ENCODE data around the gene LAIR1. TPM values are rescaled to one million over a fixed set of nuclear protein-coding genes. Genes with fewer than 3 reads are reported as not detected.
"Not testable (repeated sequence)": the region's sequence is repeated elsewhere in the genome, so short reads cannot be mapped to it uniquely, and the experiment has no call there.

Gene LAIR1
- total RNA-seq, 1 donor from 2014 or later: 0.92 TPM

- no peaks in the 10 kb centered on the region for H3K9me3 Mint-ChIP-seq
- peaks cover 59% of the 10 kb centered on the region for H3K27me3 Mint-ChIP-seq (ENCODE audit: low read depth)
- no peak for DNase-seq (ENCODE audit: low spot score in 2 of 2, unreplicated experiment in 2 of 2)
- H3K27ac Mint-ChIP-seq: no peak overlapping the region
- H3K4me1 Mint-ChIP-seq: peaks cover 1% of the 10 kb centered on the region
- no peaks in the 10 kb centered on the region for H3K36me3 Mint-ChIP-seq
- TF ChIP-seq CTCF (IDR thresholded peaks at IDR 0.05; ENCODE audit: unreplicated experiment): no peak
- H3K4me3 Mint-ChIP-seq: peak overlapping the region; percentile 4
Observed at GRCh38 chr19:54387991-54388801, 23.5 kb upstream of the LAIR1 start.

- Mint-ChIP-seq H3K4me3 (no peak overlapping the region), H3K27me3 (ENCODE audit: low read depth) (peaks cover 42% of the 10 kb centered on the region), H3K36me3 (no peaks in the 10 kb centered on the region), H3K4me1 (no peaks in the 10 kb centered on the region), H3K27ac (no peak overlapping the region), H3K9me3 (peaks cover 4% of the 10 kb centered on the region)
- no peak for TF ChIP-seq CTCF (IDR thresholded peaks at IDR 0.05; ENCODE audit: unreplicated experiment)
- DNase-seq (ENCODE audit: low spot score in 2 of 2, unreplicated experiment in 2 of 2): no peak
Observed at GRCh38 chr19:54383330-54383729, 18.6 kb upstream of the LAIR1 start.

GRCh38 chr19:54382041-54382440 is 17.3 kb upstream of the LAIR1 start:
- not testable (repeated sequence) for H3K4me3 Mint-ChIP-seq; DNase-seq (ENCODE audit: low spot score in 2 of 2, unreplicated experiment in 2 of 2); H3K9me3 Mint-ChIP-seq; H3K36me3 Mint-ChIP-seq; H3K27ac Mint-ChIP-seq; H3K4me1 Mint-ChIP-seq
- peaks cover 32% of the 10 kb centered on the region for H3K27me3 Mint-ChIP-seq (ENCODE audit: low read depth)

- peaks cover 34% of the 10 kb centered on the region for H3K27me3 Mint-ChIP-seq (ENCODE audit: low read depth)
- peaks cover 4% of the 10 kb centered on the region for H3K9me3 Mint-ChIP-seq
- H3K4me1 Mint-ChIP-seq: no peaks in the 10 kb centered on the region
- no peaks in the 10 kb centered on the region for H3K36me3 Mint-ChIP-seq
- DNase-seq (ENCODE audit: low spot score in 2 of 2, unreplicated experiment in 2 of 2): no peak
- no peak overlapping the region for H3K27ac Mint-ChIP-seq
- no peak for TF ChIP-seq CTCF (IDR thresholded peaks at IDR 0.05; ENCODE audit: unreplicated experiment)
- no peak overlapping the region for H3K4me3 Mint-ChIP-seq
Observed at GRCh38 chr19:54380897-54381296, 16.2 kb upstream of the LAIR1 start.

GRCh38 chr19:54379187-54379678 is 14.5 kb upstream of the LAIR1 start:
- Mint-ChIP-seq H3K4me3 (no peak overlapping the region), H3K9me3 (peaks cover 4% of the 10 kb centered on the region), H3K4me1 (no peaks in the 10 kb centered on the region), H3K27ac (no peak overlapping the region), H3K27me3 (ENCODE audit: low read depth) (peaks cover 23% of the 10 kb centered on the region), H3K36me3 (no peaks in the 10 kb centered on the region)
- DNase-seq (ENCODE audit: low spot score in 2 of 2, unreplicated experiment in 2 of 2): no peak
- no peak for TF ChIP-seq CTCF (IDR thresholded peaks at IDR 0.05; ENCODE audit: unreplicated experiment)

- Mint-ChIP-seq H3K4me1 (no peaks in the 10 kb centered on the region), H3K27ac (no peak overlapping the region), H3K27me3 (ENCODE audit: low read depth) (peaks cover 21% of the 10 kb centered on the region), H3K4me3 (no peak overlapping the region), H3K9me3 (peaks cover 4% of the 10 kb centered on the region), H3K36me3 (no peaks in the 10 kb centered on the region)
- DNase-seq (ENCODE audit: low spot score in 2 of 2, unreplicated experiment in 2 of 2): no peak
- no peak for TF ChIP-seq CTCF (IDR thresholded peaks at IDR 0.05; ENCODE audit: unreplicated experiment)
Observed at GRCh38 chr19:54376610-54377285, 12.0 kb upstream of the LAIR1 start.

- not testable (repeated sequence) for H3K9me3 Mint-ChIP-seq; H3K27ac Mint-ChIP-seq; H3K4me3 Mint-ChIP-seq; DNase-seq (ENCODE audit: low spot score in 2 of 2, unreplicated experiment in 2 of 2); H3K36me3 Mint-ChIP-seq; H3K4me1 Mint-ChIP-seq
- H3K27me3 Mint-ChIP-seq (ENCODE audit: low read depth): peaks cover 22% of the 10 kb centered on the region
Observed at GRCh38 chr19:54375181-54375938, 10.6 kb upstream of the LAIR1 start.

All from mesothelial cell of epicardium (in vitro differentiated cells).